ENCODE results near the gene BMPER.

Gene BMPER

GRCh38 chr7:33882040-33882837 lies 23.1 kb upstream of the BMPER start:
- H3K27ac Mint-ChIP-seq = no peak overlapping the region
- peaks cover 27 to 34% of the 10 kb centered on the region in 2 donors for H3K27me3 Mint-ChIP-seq
- no peak overlapping the region for H3K4me3 Mint-ChIP-seq
- H3K36me3 Mint-ChIP-seq (ENCODE audit: insufficient read depth) = no peaks in the 10 kb centered on the region
- no peaks in the 10 kb centered on the region for H3K4me1 Mint-ChIP-seq (ENCODE audit: low read depth in 2 of 2)
- DNase-seq (no peak), ATAC-seq (replicated peaks) (no peak)
- no peaks in the 10 kb centered on the region for H3K9me3 Mint-ChIP-seq

- no peaks in the 10 kb centered on the region for H3K9me3 Mint-ChIP-seq
- peaks cover 27 to 42% of the 10 kb centered on the region in 2 donors for H3K27me3 Mint-ChIP-seq
- H3K36me3 Mint-ChIP-seq (ENCODE audit: insufficient read depth) = no peaks in the 10 kb centered on the region
- H3K4me3 Mint-ChIP-seq = no peak overlapping the region
- DNase-seq (no peak), ATAC-seq (replicated peaks) (no peak)
- H3K4me1 Mint-ChIP-seq (ENCODE audit: low read depth in 2 of 2) = no peaks in the 10 kb centered on the region
- H3K27ac Mint-ChIP-seq = no peak overlapping the region
Measured at GRCh38 chr7:33882950-33883670, 22.2 kb upstream of the BMPER start.

GRCh38 chr7:33883671-33883965 lies 21.7 kb upstream of the BMPER start:
- Mint-ChIP-seq H3K27me3 (peaks cover 27 to 47% of the 10 kb centered on the region in 2 donors), H3K27ac (no peak overlapping the region), H3K4me3 (no peak overlapping the region), H3K9me3 (no peaks in the 10 kb centered on the region), H3K36me3 (ENCODE audit: insufficient read depth) (no peaks in the 10 kb centered on the region), H3K4me1 (ENCODE audit: low read depth in 2 of 2) (no peaks in the 10 kb centered on the region)
- no peak for DNase-seq
- no peak for ATAC-seq (replicated peaks)

GRCh38 chr7:33885290-33886148 lies 19.8 kb upstream of the BMPER start:
- H3K4me1 Mint-ChIP-seq (ENCODE audit: low read depth in 2 of 2) = no peaks in the 10 kb centered on the region
- ATAC-seq (replicated peaks) = no peak
- H3K27me3 Mint-ChIP-seq = peaks cover 29 to 48% of the 10 kb centered on the region in 2 donors
- no peaks in the 10 kb centered on the region for H3K9me3 Mint-ChIP-seq
- no peak for DNase-seq
- H3K27ac Mint-ChIP-seq = no peak overlapping the region
- H3K36me3 Mint-ChIP-seq (ENCODE audit: insufficient read depth) = no peaks in the 10 kb centered on the region
- no peak overlapping the region for H3K4me3 Mint-ChIP-seq

GRCh38 chr7:33886149-33886623 lies 19.2 kb upstream of the BMPER start:
- DNase-seq (no peak), ATAC-seq (replicated peaks) (no peak)
- Mint-ChIP-seq H3K4me1 (ENCODE audit: low read depth in 2 of 2) (no peaks in the 10 kb centered on the region), H3K4me3 (no peak overlapping the region), H3K36me3 (ENCODE audit: insufficient read depth) (no peaks in the 10 kb centered on the region), H3K9me3 (no peaks in the 10 kb centered on the region), H3K27me3 (peaks cover 22 to 41% of the 10 kb centered on the region in 2 donors), H3K27ac (no peak overlapping the region)

GRCh38 chr7:33887266-33887975 lies 17.9 kb upstream of the BMPER start:
- no peak overlapping the region for H3K27ac Mint-ChIP-seq
- H3K36me3 Mint-ChIP-seq (ENCODE audit: insufficient read depth) = no peaks in the 10 kb centered on the region
- DNase-seq = no peak

GRCh38 chr7:33888166-33888565 lies 17.2 kb upstream of the BMPER start:
- Mint-ChIP-seq H3K27ac (no peak overlapping the region), H3K9me3 (no peaks in the 10 kb centered on the region), H3K4me1 (ENCODE audit: low read depth in 2 of 2) (no peaks in the 10 kb centered on the region), H3K27me3 (peaks cover 36 to 56% of the 10 kb centered on the region in 2 donors), H3K4me3 (no peak overlapping the region), H3K36me3 (ENCODE audit: insufficient read depth) (no peaks in the 10 kb centered on the region)
- ATAC-seq (replicated peaks) = no peak
- no peak for DNase-seq

More at GRCh38 chr7:33887266-33887975, 17.9 kb upstream of the BMPER start:
- Mint-ChIP-seq H3K4me1 (ENCODE audit: low read depth in 2 of 2) (no peaks in the 10 kb centered on the region), H3K4me3 (no peak overlapping the region), H3K9me3 (no peaks in the 10 kb centered on the region), H3K27me3 (peaks cover 29 to 48% of the 10 kb centered on the region in 2 donors)
- no peak for ATAC-seq (replicated peaks)

- ATAC-seq (replicated peaks) = no peak
- Mint-ChIP-seq H3K27ac (no peak overlapping the region), H3K36me3 (ENCODE audit: insufficient read depth) (no peaks in the 10 kb centered on the region), H3K27me3 (peaks cover 46 to 76% of the 10 kb centered on the region in 2 donors), H3K4me3 (no peak overlapping the region), H3K4me1 (ENCODE audit: low read depth in 2 of 2) (peaks cover 5 to 7% of the 10 kb centered on the region in 2 donors), H3K9me3 (no peaks in the 10 kb centered on the region)
- no peak for DNase-seq
Measured at GRCh38 chr7:33892945-33893344, 12.4 kb upstream of the BMPER start.

- no peak for ATAC-seq (replicated peaks)
- no peak for DNase-seq
- Mint-ChIP-seq H3K4me1 (ENCODE audit: low read depth in 2 of 2) (peaks cover 5 to 7% of the 10 kb centered on the region in 2 donors), H3K4me3 (no peak overlapping the region), H3K36me3 (ENCODE audit: insufficient read depth) (no peaks in the 10 kb centered on the region), H3K27me3 (peaks cover 46 to 76% of the 10 kb centered on the region in 2 donors), H3K9me3 (no peaks in the 10 kb centered on the region), H3K27ac (no peak overlapping the region)
Measured at GRCh38 chr7:33893377-33893776, 12.0 kb upstream of the BMPER start.

- ATAC-seq (replicated peaks) = peak; percentile 79
- Mint-ChIP-seq H3K4me3 (peak overlapping the region; percentile 32 to 37), H3K4me1 (ENCODE audit: low read depth in 2 of 2) (peaks cover 5 to 7% of the 10 kb centered on the region in 2 donors), H3K27me3 (peaks cover 50 to 78% of the 10 kb centered on the region in 2 donors), H3K9me3 (no peaks in the 10 kb centered on the region), H3K27ac (no peak overlapping the region), H3K36me3 (ENCODE audit: insufficient read depth) (no peaks in the 10 kb centered on the region)
- DNase-seq = peak; percentile 39 to 73 (median 57)
Measured at GRCh38 chr7:33895025-33895804, 10.1 kb upstream of the BMPER start.

GRCh38 chr7:33900501-33900900 lies 4.8 kb upstream of the BMPER start:
- DNase-seq (no peak), ATAC-seq (replicated peaks) (no peak)
- Mint-ChIP-seq H3K27ac (no peak overlapping the region), H3K27me3 (peaks cover 48 to 80% of the 10 kb centered on the region in 2 donors), H3K36me3 (ENCODE audit: insufficient read depth) (no peaks in the 10 kb centered on the region), H3K4me3 (no peak overlapping the region), H3K9me3 (no peaks in the 10 kb centered on the region), H3K4me1 (ENCODE audit: low read depth in 2 of 2) (peaks cover 5 to 7% of the 10 kb centered on the region in 2 donors)

GRCh38 chr7:33901199-33901598 lies 4.1 kb upstream of the BMPER start:
- H3K36me3 Mint-ChIP-seq (ENCODE audit: insufficient read depth) = no peaks in the 10 kb centered on the region
- peaks cover 5 to 7% of the 10 kb centered on the region in 2 donors for H3K4me1 Mint-ChIP-seq (ENCODE audit: low read depth in 2 of 2)
- H3K27me3 Mint-ChIP-seq = peaks cover 52 to 84% of the 10 kb centered on the region in 2 donors
- DNase-seq (no peak), ATAC-seq (replicated peaks) (no peak)
- H3K9me3 Mint-ChIP-seq = no peaks in the 10 kb centered on the region
- no peak overlapping the region for H3K27ac Mint-ChIP-seq
- no peak overlapping the region for H3K4me3 Mint-ChIP-seq
